22Rv1 (cell line): ENCODE data around the gene UGP2.

Experiments
- H3K27ac ChIP-seq: fragments of 450-650 bp; 2 replicates; pipeline ENCODE4 v1.5.1; 2017
- CTCF ChIP-seq: fragments of 450-650 bp; IDR thresholded peaks from 2 replicates; pipeline ENCODE4 v1.5.1; 2017; ENCODE audit warnings: mild to moderate bottlenecking
- ZFX ChIP-seq: fragments of 450-650 bp; IDR thresholded peaks from 2 replicates; pipeline ENCODE4 v1.6.1; 2017; ENCODE audit warnings: antibody characterized with exemption, borderline replicate concordance

The UGP2 gene

GRCh38 chr2:63855418-63856302, 14.0 kb downstream of the UGP2 start:
- no peak overlapping the region for H3K27ac ChIP-seq
- no peak for TF ChIP-seq CTCF
- TF ChIP-seq ZFX, result no peak

GRCh38 chr2:63856303-63856603, 14.6 kb downstream of the UGP2 start:
- no peak for TF ChIP-seq CTCF
- TF ChIP-seq ZFX, result no peak
- H3K27ac ChIP-seq, result no peak overlapping the region

GRCh38 chr2:63858291-63858690, 16.6 kb downstream of the UGP2 start:
- no peak overlapping the region for H3K27ac ChIP-seq

GRCh38 chr2:63861220-63861822, 19.6 kb downstream of the UGP2 start:
- TF ChIP-seq CTCF (peak; percentile 64), ZFX (no peak)
- H3K27ac ChIP-seq, result no peak overlapping the region

More at GRCh38 chr2:63858291-63858690, 16.6 kb downstream of the UGP2 start:
- TF ChIP-seq ZFX, result no peak
- TF ChIP-seq CTCF, result no peak

- TF ChIP-seq CTCF, result no peak
- no peak for TF ChIP-seq ZFX
- H3K27ac ChIP-seq, result no peak overlapping the region
These were observed 21.1 kb downstream of the UGP2 start for GRCh38 chr2:63862806-63863205.

GRCh38 chr2:63863707-63864106, 22.0 kb downstream of the UGP2 start:
- no peak for TF ChIP-seq ZFX
- TF ChIP-seq CTCF, result no peak
- no peak overlapping the region for H3K27ac ChIP-seq

GRCh38 chr2:63865159-63865799, 23.6 kb downstream of the UGP2 start:
- no peak overlapping the region for H3K27ac ChIP-seq
- TF ChIP-seq CTCF (no peak), ZFX (no peak)
